Adipocyte (in vitro differentiated cells): ENCODE results near the gene KCNQ1.

Experiments used
- DNase-seq: peaks from one replicate; pipeline ENCODE4 v3.0.0-alpha.2; 2015; ENCODE audit warnings: low read depth
- H3K27me3 ChIP-seq: replicated peaks from 2 replicates; pipeline ENCODE4 v1.7.0; 2013; ENCODE audit warnings: mild to moderate bottlenecking, low read length, moderate library complexity; ENCODE audit not compliant: control insufficient read depth, insufficient read depth
- H3K36me3 ChIP-seq: 2 replicates; pipeline ENCODE4 v1.7.0; 2013; ENCODE audit warnings: low read length, mild to moderate bottlenecking, moderate library complexity; ENCODE audit not compliant: control insufficient read depth, insufficient read depth, severe bottlenecking
- H3K4me1 ChIP-seq: 2 replicates; pipeline ENCODE4 v1.7.0; 2013; ENCODE audit warnings: mild to moderate bottlenecking, low read length, moderate library complexity; ENCODE audit not compliant: control insufficient read depth, insufficient read depth
- H3K4me3 ChIP-seq: 2 replicates; pipeline ENCODE4 v1.7.0; 2013; ENCODE audit warnings: mild to moderate bottlenecking, low read length, moderate library complexity
- H3K9ac ChIP-seq: 2 replicates; pipeline ENCODE4 v1.7.0; 2013; ENCODE audit warnings: mild to moderate bottlenecking, low read length, moderate library complexity
- H3K9me3 ChIP-seq: 2 replicates; pipeline ENCODE4 v1.7.0; 2013; ENCODE audit warnings: mild to moderate bottlenecking, low read length, moderate library complexity; ENCODE audit not compliant: control insufficient read depth

KCNQ1 gene

GRCh38 chr11:2825261-2825888, 380.6 kb downstream of the KCNQ1 start:
- Histone ChIP-seq H3K4me1 (peaks cover 28% of the 10 kb centered on the region), H3K36me3 (no peaks in the 10 kb centered on the region), H3K9ac (peak overlapping the region; percentile 85), H3K4me3 (peak overlapping the region; percentile 63), H3K9me3 (peaks cover 31% of the 10 kb centered on the region), H3K27me3 (no peaks in the 10 kb centered on the region)
- peak; percentile 69 for DNase-seq

DNA sequence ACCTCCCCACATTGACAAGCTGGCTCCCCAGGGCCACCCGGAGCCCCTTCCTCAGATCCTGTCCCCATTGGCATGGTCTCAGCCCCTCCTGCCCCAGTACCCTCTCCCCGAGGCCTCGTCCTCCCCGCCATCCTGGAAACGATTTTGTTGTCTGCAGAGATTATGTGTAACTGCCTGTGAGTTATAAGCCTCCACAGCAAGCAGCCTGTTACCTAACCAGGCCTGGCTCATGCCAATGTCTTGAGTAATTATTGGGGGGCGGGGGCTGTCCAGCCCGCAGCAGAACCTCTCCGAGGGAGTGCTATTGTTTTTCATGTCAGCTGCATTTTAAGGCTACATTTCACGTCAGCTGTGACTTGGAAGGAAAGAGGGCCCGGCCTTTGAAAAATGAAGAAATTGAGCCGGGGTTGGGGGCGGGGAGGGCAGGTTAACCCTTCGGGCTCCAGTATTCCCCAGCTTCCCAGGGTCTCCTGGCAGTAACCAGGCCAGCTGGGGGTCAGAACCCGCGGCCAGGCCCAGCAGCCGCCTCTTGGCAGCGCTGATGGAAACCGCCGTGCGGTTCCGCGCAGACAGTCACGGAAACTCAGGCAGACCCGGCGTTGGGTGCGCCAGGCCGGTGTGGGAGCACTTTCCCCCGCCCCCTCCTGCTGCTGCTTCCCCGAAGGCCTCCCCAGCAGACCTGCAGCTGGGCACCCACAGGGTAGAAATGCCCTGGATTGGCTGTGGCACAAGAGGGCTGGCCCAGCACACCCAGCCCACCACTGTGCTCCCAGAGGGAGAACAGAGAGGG, 381.3 kb downstream of the KCNQ1 start:
- Histone ChIP-seq H3K4me3 (peak overlapping the region; percentile 63), H3K27me3 (no peaks in the 10 kb centered on the region), H3K9ac (peak overlapping the region; percentile 85), H3K4me1 (peaks cover 28% of the 10 kb centered on the region), H3K36me3 (no peaks in the 10 kb centered on the region), H3K9me3 (peaks cover 31% of the 10 kb centered on the region)
- DNase-seq = peak; percentile 96

- no peak for DNase-seq
- Histone ChIP-seq H3K36me3 (no peaks in the 10 kb centered on the region), H3K9me3 (peaks cover 31% of the 10 kb centered on the region)
Observed at GRCh38 chr11:2826679-2827056, 381.9 kb downstream of the KCNQ1 start.

DNA sequence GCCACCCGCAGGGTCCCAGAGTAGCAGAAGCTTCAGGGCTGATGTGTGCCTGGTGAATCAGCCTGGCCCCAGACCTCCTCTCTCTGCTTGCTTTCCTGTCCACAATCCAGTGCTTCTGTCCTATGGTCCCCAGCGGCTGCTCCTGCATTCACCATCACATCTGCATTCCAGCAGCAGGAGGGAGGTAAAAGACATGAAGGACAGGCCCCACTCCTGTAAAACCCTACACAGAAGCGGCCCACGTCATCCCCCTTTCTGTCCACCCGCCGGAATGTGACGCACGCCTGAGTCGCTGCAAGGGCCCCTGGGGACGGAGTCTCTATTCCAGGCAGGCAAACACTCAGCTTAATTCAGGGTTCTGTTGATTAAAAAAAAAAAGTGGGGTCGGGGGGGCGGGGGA, 382.4 kb downstream of the KCNQ1 start:
- Histone ChIP-seq H3K4me1 (peaks cover 28% of the 10 kb centered on the region), H3K27me3 (no peaks in the 10 kb centered on the region), H3K9me3 (peaks cover 31% of the 10 kb centered on the region), H3K36me3 (no peaks in the 10 kb centered on the region), H3K9ac (peak overlapping the region; percentile 85), H3K4me3 (no peak overlapping the region)
- peak; percentile 9 for DNase-seq

More at GRCh38 chr11:2826679-2827056, 381.9 kb downstream of the KCNQ1 start:
- H3K4me3 ChIP-seq = no peak overlapping the region
- no peaks in the 10 kb centered on the region for H3K27me3 ChIP-seq
- H3K9ac ChIP-seq = peak overlapping the region; percentile 85
- peaks cover 28% of the 10 kb centered on the region for H3K4me1 ChIP-seq

- peaks cover 5% of the 10 kb centered on the region for H3K27me3 ChIP-seq
- no peak overlapping the region for H3K4me3 ChIP-seq
- H3K36me3 ChIP-seq = no peaks in the 10 kb centered on the region
- peaks cover 28% of the 10 kb centered on the region for H3K4me1 ChIP-seq
- no peak for DNase-seq
- no peak overlapping the region for H3K9ac ChIP-seq
- peaks cover 27% of the 10 kb centered on the region for H3K9me3 ChIP-seq
Observed at GRCh38 chr11:2827792-2828191, 383.0 kb downstream of the KCNQ1 start.

- peaks cover 17% of the 10 kb centered on the region for H3K9me3 ChIP-seq
- DNase-seq = no peak
- no peak overlapping the region for H3K9ac ChIP-seq
- H3K27me3 ChIP-seq = peaks cover 11% of the 10 kb centered on the region
- H3K4me3 ChIP-seq = no peak overlapping the region
- H3K4me1 ChIP-seq = peaks cover 28% of the 10 kb centered on the region
- no peaks in the 10 kb centered on the region for H3K36me3 ChIP-seq
Observed at GRCh38 chr11:2828585-2829330, 383.9 kb downstream of the KCNQ1 start.

DNA sequence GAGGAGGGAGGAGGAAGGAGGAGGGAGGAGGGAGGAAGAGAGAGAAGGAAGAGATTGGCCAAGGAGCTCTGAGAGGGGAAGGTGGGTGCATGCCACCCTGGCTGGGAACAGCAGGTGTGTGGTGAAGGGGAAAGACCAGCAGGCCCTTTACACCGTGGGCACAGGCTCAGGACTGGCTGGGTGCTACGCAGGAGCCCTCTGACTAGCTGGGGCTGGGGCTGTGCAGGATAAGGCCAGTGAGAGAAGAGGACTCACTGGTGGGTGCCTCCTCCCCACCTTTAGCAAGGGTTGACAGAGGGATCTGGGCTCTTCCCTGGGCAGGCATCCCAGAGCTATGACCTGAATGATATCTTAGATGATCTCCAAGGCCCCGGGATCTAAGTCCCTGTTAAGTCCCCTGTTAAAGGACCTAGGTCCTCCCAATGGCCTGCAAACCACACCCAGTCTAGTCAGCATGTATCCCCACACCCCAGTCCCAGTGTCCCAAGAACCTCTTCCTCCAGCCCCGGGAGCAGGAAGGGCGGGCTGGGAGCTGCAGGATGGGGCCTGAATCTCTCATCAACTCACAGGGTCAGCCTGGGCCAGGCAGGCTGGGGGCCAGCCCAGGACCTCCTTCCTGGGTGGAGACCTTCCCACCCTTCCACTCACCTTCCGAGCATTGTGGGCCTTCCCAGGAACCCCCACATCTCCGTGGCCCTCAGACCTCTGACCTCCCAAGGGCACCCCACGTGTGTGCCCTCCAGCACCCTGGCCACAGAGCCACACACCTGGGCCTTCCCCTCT, 385.4 kb downstream of the KCNQ1 start:
- Histone ChIP-seq H3K4me1 (peaks cover 16% of the 10 kb centered on the region), H3K9me3 (peaks cover 16% of the 10 kb centered on the region), H3K27me3 (peaks cover 14% of the 10 kb centered on the region), H3K4me3 (no peak overlapping the region), H3K36me3 (no peaks in the 10 kb centered on the region), H3K9ac (no peak overlapping the region)
- no peak for DNase-seq

DNA sequence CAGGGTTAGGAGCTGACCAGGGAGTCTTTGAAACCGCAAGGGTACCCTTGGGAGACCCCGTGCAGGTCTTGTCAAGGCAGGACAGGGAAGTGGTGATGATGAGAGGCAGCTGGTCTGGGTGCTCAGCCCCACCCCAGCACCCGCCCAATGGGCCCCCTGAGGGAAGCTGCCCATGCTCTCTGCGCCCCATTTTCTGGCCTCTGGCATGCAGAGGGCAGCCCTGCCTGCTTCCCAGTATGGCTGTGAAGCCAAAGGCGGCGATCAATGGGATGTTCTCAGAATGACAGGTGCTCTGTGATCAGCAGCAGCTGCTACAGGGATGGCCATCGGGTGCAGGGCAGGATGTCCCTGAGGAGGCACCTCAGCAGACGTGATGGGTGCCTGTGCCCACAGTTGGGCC, 386.1 kb downstream of the KCNQ1 start:
- Histone ChIP-seq H3K4me3 (no peak overlapping the region), H3K36me3 (no peaks in the 10 kb centered on the region), H3K9me3 (peaks cover 16% of the 10 kb centered on the region), H3K4me1 (peaks cover 11% of the 10 kb centered on the region), H3K9ac (no peak overlapping the region), H3K27me3 (peaks cover 19% of the 10 kb centered on the region)
- no peak for DNase-seq

GRCh38 chr11:2831781-2832532, 387.1 kb downstream of the KCNQ1 start:
- Histone ChIP-seq H3K9ac (no peak overlapping the region), H3K4me3 (no peak overlapping the region), H3K4me1 (peaks cover 3% of the 10 kb centered on the region), H3K36me3 (no peaks in the 10 kb centered on the region), H3K27me3 (peaks cover 24% of the 10 kb centered on the region), H3K9me3 (peaks cover 16% of the 10 kb centered on the region)
- DNase-seq = no peak

GRCh38 chr11:2832533-2833020, 387.8 kb downstream of the KCNQ1 start:
- H3K4me3 ChIP-seq = no peak overlapping the region
- peaks cover 6% of the 10 kb centered on the region for H3K4me1 ChIP-seq
- no peak for DNase-seq
- H3K27me3 ChIP-seq = peaks cover 28% of the 10 kb centered on the region
- no peak overlapping the region for H3K9ac ChIP-seq
- no peaks in the 10 kb centered on the region for H3K36me3 ChIP-seq
- H3K9me3 ChIP-seq = peaks cover 16% of the 10 kb centered on the region
